ENCODE measurements around the gene DOC2B.
"Not testable (repeated sequence)": the region's sequence is repeated elsewhere in the genome, so short reads cannot be mapped to it uniquely, and the experiment has no call there.

Gene DOC2B

DNA sequence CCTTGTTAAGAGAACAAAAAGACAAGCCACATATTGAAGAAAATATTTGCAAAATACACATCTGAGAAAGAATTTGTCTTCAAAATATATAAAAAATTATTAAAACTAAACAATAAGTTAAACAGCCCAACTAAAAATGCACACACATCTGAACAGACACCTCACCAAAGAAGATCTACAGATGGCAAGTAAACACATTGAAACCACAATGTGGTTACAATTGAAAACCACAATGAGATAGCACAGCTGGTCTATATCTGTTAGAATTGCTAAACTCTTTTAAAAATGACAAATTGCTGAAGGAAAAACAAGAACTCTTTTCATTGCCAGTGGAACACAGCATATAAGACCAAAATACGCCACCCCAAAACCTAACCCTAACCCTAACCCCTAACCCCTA, 45.6 kb downstream of the DOC2B start:
- H3K14ac ChIP-seq (ENCODE audit: low read length); H2AK5ac ChIP-seq (ENCODE audit: low read depth, low read length); H3K9me3 ChIP-seq (replicated peaks in 1 of 2; ENCODE audit: control insufficient read depth in 2 of 2, insufficient read depth in 1 of 2, low read depth in 1 of 2, low read length in 2 of 2); H3K79me1 ChIP-seq (ENCODE audit: low read depth, low read length); H3K4me2 ChIP-seq (ENCODE audit: insufficient read depth, low read length, poor library complexity, severe bottlenecking); DNase-seq (ENCODE audit: low spot score); H3K27me3 ChIP-seq (ENCODE audit: control insufficient read depth in 3 of 3, insufficient read depth in 3 of 3, low read depth in 1 of 3, low read length in 3 of 3); H2BK12ac ChIP-seq (ENCODE audit: low read length); H3K23ac ChIP-seq (ENCODE audit: low read depth, low read length, poor library complexity); H4K8ac ChIP-seq (ENCODE audit: low read depth, low read length); H4K91ac ChIP-seq (ENCODE audit: low read depth, low read length, poor library complexity); H3K9ac ChIP-seq (ENCODE audit: low read depth, low read length, poor library complexity); H3K4ac ChIP-seq (ENCODE audit: low read length); H2BK120ac ChIP-seq (ENCODE audit: low read depth, low read length); H2BK15ac ChIP-seq (ENCODE audit: low read length); H3K36me3 ChIP-seq (replicated peaks in 1 of 2; ENCODE audit: control insufficient read depth in 2 of 2, insufficient read depth in 2 of 2, low read length in 2 of 2); H3K27ac ChIP-seq (replicated peaks; ENCODE audit: low read length); H3K4me3 ChIP-seq (ENCODE audit: low read length in 2 of 2); H3K4me1 ChIP-seq (ENCODE audit: control insufficient read depth in 2 of 2, insufficient read depth in 1 of 2, low read depth in 1 of 2, low read length in 2 of 2); H2AFZ ChIP-seq (ENCODE audit: low read length); H2BK5ac ChIP-seq (ENCODE audit: low read length); H3K18ac ChIP-seq (ENCODE audit: low read length): not testable (repeated sequence)
- no CpG with 5 or more reads among the region's 1 CpG for WGBS, 2 donors (ENCODE audit: extremely low coverage in 2 of 2, insufficient read length in 2 of 2, insufficient replicate concordance in 1 of 2)

DNA sequence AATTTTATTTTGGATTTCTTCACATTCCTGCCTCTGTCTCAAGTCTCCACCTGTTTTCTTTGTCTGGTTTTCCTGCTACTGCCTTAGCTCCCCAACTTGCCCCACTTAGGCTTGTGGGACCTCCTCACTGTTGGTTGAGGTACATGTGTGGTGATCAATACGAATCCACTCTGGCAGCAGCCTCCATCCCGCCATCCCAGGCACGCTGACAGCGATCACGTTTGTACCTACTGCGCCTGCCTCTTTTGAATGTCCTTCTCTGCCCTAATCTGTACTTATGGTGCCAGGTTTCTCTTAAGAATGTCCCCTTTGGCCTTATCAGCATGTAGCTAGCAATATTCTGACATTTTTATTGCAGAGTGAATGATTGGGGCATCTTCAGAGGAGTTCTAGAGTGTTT, 46.4 kb downstream of the DOC2B start:
- H3K36me3 ChIP-seq (replicated peaks in 1 of 2; ENCODE audit: control insufficient read depth in 2 of 2, insufficient read depth in 2 of 2, low read length in 2 of 2); H3K23ac ChIP-seq (ENCODE audit: low read depth, low read length, poor library complexity); H2AK5ac ChIP-seq (ENCODE audit: low read depth, low read length); H3K4me2 ChIP-seq (ENCODE audit: insufficient read depth, low read length, poor library complexity, severe bottlenecking); H2AFZ ChIP-seq (ENCODE audit: low read length); H3K4me1 ChIP-seq (ENCODE audit: control insufficient read depth in 2 of 2, insufficient read depth in 1 of 2, low read depth in 1 of 2, low read length in 2 of 2); H4K91ac ChIP-seq (ENCODE audit: low read depth, low read length, poor library complexity); H2BK12ac ChIP-seq (ENCODE audit: low read length); H3K4ac ChIP-seq (ENCODE audit: low read length); H2BK5ac ChIP-seq (ENCODE audit: low read length); H3K9ac ChIP-seq (ENCODE audit: low read depth, low read length, poor library complexity); H3K4me3 ChIP-seq (ENCODE audit: low read length in 2 of 2); H2BK15ac ChIP-seq (ENCODE audit: low read length); H3K14ac ChIP-seq (ENCODE audit: low read length); H3K27ac ChIP-seq (replicated peaks; ENCODE audit: low read length); H3K9me3 ChIP-seq (replicated peaks in 1 of 2; ENCODE audit: control insufficient read depth in 2 of 2, insufficient read depth in 1 of 2, low read depth in 1 of 2, low read length in 2 of 2); H3K79me1 ChIP-seq (ENCODE audit: low read depth, low read length); H2BK120ac ChIP-seq (ENCODE audit: low read depth, low read length); DNase-seq (ENCODE audit: low spot score); H4K8ac ChIP-seq (ENCODE audit: low read depth, low read length); H3K27me3 ChIP-seq (ENCODE audit: control insufficient read depth in 3 of 3, insufficient read depth in 3 of 3, low read depth in 1 of 3, low read length in 3 of 3); H3K18ac ChIP-seq (ENCODE audit: low read length): not testable (repeated sequence)
- no CpG with 5 or more reads among the region's 6 CpGs for WGBS, 2 donors (ENCODE audit: extremely low coverage in 2 of 2, insufficient read length in 2 of 2, insufficient replicate concordance in 1 of 2)

DNA sequence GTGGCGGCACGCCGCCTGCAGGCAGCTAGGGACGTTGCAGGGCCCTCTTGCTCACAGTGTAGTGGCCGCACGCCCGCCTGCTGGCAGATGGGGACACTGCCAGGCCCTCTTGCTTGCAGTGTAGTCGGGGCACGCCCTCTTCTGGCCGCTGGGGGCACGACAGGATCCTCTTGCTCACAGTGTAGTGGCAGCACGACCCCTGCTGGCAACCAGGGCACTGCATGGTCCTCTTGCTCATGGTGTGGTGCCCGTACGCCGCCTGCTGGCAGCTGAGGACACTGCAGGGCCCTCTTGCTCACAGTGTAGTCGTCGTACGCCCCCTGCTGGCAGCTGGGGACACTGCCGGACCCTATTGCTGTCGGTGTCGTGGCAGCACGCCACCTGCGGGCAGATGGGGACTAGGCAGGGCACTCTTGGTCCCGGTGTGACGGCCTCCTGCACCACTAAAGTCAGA, 47.1 kb downstream of the DOC2B start:
- not testable (repeated sequence) for DNase-seq (ENCODE audit: low spot score); H3K4ac ChIP-seq (ENCODE audit: low read length); H4K8ac ChIP-seq (ENCODE audit: low read depth, low read length); H3K27ac ChIP-seq (replicated peaks; ENCODE audit: low read length); H2BK12ac ChIP-seq (ENCODE audit: low read length); H3K23ac ChIP-seq (ENCODE audit: low read depth, low read length, poor library complexity); H3K14ac ChIP-seq (ENCODE audit: low read length); H2BK15ac ChIP-seq (ENCODE audit: low read length); H3K4me2 ChIP-seq (ENCODE audit: insufficient read depth, low read length, poor library complexity, severe bottlenecking); H2AK5ac ChIP-seq (ENCODE audit: low read depth, low read length); H3K27me3 ChIP-seq (ENCODE audit: control insufficient read depth in 3 of 3, insufficient read depth in 3 of 3, low read depth in 1 of 3, low read length in 3 of 3); H3K79me1 ChIP-seq (ENCODE audit: low read depth, low read length); H3K4me1 ChIP-seq (ENCODE audit: control insufficient read depth in 2 of 2, insufficient read depth in 1 of 2, low read depth in 1 of 2, low read length in 2 of 2); H2BK120ac ChIP-seq (ENCODE audit: low read depth, low read length); H3K4me3 ChIP-seq (ENCODE audit: low read length in 2 of 2); H3K18ac ChIP-seq (ENCODE audit: low read length); H2BK5ac ChIP-seq (ENCODE audit: low read length); H4K91ac ChIP-seq (ENCODE audit: low read depth, low read length, poor library complexity); H3K36me3 ChIP-seq (replicated peaks in 1 of 2; ENCODE audit: control insufficient read depth in 2 of 2, insufficient read depth in 2 of 2, low read length in 2 of 2); H2AFZ ChIP-seq (ENCODE audit: low read length); H3K9me3 ChIP-seq (replicated peaks in 1 of 2; ENCODE audit: control insufficient read depth in 2 of 2, insufficient read depth in 1 of 2, low read depth in 1 of 2, low read length in 2 of 2); H3K9ac ChIP-seq (ENCODE audit: low read depth, low read length, poor library complexity)
- WGBS, 2 donors (ENCODE audit: extremely low coverage in 2 of 2, insufficient read length in 2 of 2, insufficient replicate concordance in 1 of 2), result no CpG with 5 or more reads among the region's 25 CpGs

DNA sequence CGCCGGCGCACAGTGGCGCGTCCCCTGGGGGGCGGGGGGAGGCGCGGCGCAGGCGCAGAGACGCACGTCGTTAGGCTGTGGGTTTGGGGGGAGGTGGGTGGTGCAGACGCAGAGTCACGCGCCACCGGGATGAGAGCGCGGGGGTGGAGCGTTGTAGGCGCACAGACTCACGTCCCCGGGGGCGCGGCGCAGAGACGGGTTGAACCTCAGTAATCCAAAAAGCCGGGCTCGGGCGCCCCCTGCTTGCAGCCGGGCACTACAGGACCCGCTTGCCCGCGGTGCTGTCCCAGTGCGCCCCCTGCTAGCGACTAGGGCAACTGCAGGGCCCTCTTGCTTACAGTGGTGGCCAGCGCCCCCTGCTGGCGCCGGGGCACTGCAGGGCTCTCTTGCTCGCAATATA, 47.5 kb downstream of the DOC2B start:
- H3K27ac ChIP-seq (replicated peaks; ENCODE audit: low read length); H2BK120ac ChIP-seq (ENCODE audit: low read depth, low read length); H3K9ac ChIP-seq (ENCODE audit: low read depth, low read length, poor library complexity); H4K8ac ChIP-seq (ENCODE audit: low read depth, low read length); H2BK15ac ChIP-seq (ENCODE audit: low read length); H3K14ac ChIP-seq (ENCODE audit: low read length); H3K4me3 ChIP-seq (ENCODE audit: low read length in 2 of 2); H3K23ac ChIP-seq (ENCODE audit: low read depth, low read length, poor library complexity); H3K9me3 ChIP-seq (replicated peaks in 1 of 2; ENCODE audit: control insufficient read depth in 2 of 2, insufficient read depth in 1 of 2, low read depth in 1 of 2, low read length in 2 of 2); H3K4ac ChIP-seq (ENCODE audit: low read length); DNase-seq (ENCODE audit: low spot score); H3K27me3 ChIP-seq (ENCODE audit: control insufficient read depth in 3 of 3, insufficient read depth in 3 of 3, low read depth in 1 of 3, low read length in 3 of 3); H2BK5ac ChIP-seq (ENCODE audit: low read length); H3K18ac ChIP-seq (ENCODE audit: low read length); H3K4me2 ChIP-seq (ENCODE audit: insufficient read depth, low read length, poor library complexity, severe bottlenecking); H3K36me3 ChIP-seq (replicated peaks in 1 of 2; ENCODE audit: control insufficient read depth in 2 of 2, insufficient read depth in 2 of 2, low read length in 2 of 2); H2AFZ ChIP-seq (ENCODE audit: low read length); H2BK12ac ChIP-seq (ENCODE audit: low read length); H3K4me1 ChIP-seq (ENCODE audit: control insufficient read depth in 2 of 2, insufficient read depth in 1 of 2, low read depth in 1 of 2, low read length in 2 of 2); H2AK5ac ChIP-seq (ENCODE audit: low read depth, low read length); H3K79me1 ChIP-seq (ENCODE audit: low read depth, low read length); H4K91ac ChIP-seq (ENCODE audit: low read depth, low read length, poor library complexity): not testable (repeated sequence)
- WGBS, 2 donors (ENCODE audit: extremely low coverage in 2 of 2, insufficient read length in 2 of 2, insufficient replicate concordance in 1 of 2), result no CpG with 5 or more reads among the region's 40 CpGs

Data from neuronal stem cell (in vitro differentiated cells).